Measurements from ENCODE around the gene EBNA1BP2. TPM values are rescaled to one million over a fixed set of nuclear protein-coding genes. Genes with fewer than 3 reads are reported as not detected.

EBNA1BP2 gene
- total RNA-seq, 1 experiment from 2014 or later = 109 TPM

DNA sequence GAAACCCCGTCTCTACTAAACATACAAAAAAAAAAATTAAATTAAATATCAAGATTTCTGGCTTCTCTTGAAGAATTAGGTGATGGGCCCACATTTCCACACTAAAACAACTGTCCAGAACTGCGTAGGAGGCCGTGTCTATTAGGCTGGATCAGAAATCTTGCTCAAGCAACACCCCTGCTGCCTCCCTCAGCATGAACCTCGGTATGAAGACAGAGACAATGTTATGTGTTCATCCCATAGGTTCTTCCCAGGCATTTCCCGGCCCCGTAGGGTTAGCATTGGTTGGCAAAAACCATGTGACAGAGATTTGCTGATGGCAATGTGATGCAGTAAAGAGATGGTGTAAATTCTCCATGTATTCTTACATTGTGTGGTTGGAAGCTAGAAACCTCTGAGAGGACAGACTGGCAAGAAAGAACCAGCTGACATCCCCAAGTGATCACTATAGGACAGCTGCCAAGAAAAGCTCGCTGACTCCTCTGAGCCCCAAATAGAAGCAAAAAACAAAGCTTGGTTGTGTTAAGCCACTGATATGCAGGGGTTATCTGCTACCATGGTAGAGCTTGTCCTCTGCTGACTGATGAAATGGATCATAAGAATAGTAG, 34.5 kb downstream of the EBNA1BP2 start:
- POLR2A ChIA-PET = no interaction called here
- RAD21 ChIA-PET (ENCODE audit: low non-redundant PET in 1 of 2, low total read pairs in 2 of 2, uncharacterized antibody in 2 of 2, unreplicated experiment in 2 of 2) = no interaction called here
- no peak for DNase-seq (ENCODE audit: low read depth, low spot score)
- no peaks in the 10 kb centered on the region for H3K36me3 ChIP-seq (ENCODE audit: control insufficient read depth in 1 of 2, insufficient read depth in 2 of 2, low read length in 2 of 2)
- TF ChIP-seq RAD21 (IDR thresholded peaks at IDR 0.05; ENCODE audit: low read depth) (no peak), EZH2phosphoT487 (IDR thresholded peaks at IDR 0.05; ENCODE audit: borderline replicate concordance) (no peak), SIN3A (IDR thresholded peaks at IDR 0.05; ENCODE audit: low read depth) (no peak), CEBPB (IDR thresholded peaks at IDR 0.05; ENCODE audit: low read depth) (no peak), POLR2A (IDR thresholded peaks at IDR 0.05; ENCODE audit: borderline replicate concordance, extremely low read depth, insufficient read depth, insufficient read length) (no peak), EGR1 (IDR thresholded peaks at IDR 0.05; ENCODE audit: low read depth) (no peak), SP1 (IDR thresholded peaks at IDR 0.05; ENCODE audit: low read depth) (no peak)
- TF ChIP-seq, protein P1, sequence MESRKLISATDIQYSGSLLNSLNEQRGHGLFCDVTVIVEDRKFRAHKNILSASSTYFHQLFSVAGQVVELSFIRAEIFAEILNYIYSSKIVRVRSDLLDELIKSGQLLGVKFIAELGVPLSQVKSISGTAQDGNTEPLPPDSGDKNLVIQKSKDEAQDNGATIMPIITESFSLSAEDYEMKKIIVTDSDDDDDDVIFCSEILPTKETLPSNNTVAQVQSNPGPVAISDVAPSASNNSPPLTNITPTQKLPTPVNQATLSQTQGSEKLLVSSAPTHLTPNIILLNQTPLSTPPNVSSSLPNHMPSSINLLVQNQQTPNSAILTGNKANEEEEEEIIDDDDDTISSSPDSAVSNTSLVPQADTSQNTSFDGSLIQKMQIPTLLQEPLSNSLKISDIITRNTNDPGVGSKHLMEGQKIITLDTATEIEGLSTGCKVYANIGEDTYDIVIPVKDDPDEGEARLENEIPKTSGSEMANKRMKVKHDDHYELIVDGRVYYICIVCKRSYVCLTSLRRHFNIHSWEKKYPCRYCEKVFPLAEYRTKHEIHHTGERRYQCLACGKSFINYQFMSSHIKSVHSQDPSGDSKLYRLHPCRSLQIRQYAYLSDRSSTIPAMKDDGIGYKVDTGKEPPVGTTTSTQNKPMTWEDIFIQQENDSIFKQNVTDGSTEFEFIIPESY (IDR thresholded peaks at IDR 0.05; ENCODE audit: extremely low read depth, insufficient replicate concordance, low read length) = no peak
- TF ChIP-seq, protein P2, sequence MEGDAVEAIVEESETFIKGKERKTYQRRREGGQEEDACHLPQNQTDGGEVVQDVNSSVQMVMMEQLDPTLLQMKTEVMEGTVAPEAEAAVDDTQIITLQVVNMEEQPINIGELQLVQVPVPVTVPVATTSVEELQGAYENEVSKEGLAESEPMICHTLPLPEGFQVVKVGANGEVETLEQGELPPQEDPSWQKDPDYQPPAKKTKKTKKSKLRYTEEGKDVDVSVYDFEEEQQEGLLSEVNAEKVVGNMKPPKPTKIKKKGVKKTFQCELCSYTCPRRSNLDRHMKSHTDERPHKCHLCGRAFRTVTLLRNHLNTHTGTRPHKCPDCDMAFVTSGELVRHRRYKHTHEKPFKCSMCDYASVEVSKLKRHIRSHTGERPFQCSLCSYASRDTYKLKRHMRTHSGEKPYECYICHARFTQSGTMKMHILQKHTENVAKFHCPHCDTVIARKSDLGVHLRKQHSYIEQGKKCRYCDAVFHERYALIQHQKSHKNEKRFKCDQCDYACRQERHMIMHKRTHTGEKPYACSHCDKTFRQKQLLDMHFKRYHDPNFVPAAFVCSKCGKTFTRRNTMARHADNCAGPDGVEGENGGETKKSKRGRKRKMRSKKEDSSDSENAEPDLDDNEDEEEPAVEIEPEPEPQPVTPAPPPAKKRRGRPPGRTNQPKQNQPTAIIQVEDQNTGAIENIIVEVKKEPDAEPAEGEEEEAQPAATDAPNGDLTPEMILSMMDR (IDR thresholded peaks at IDR 0.05 in 2 of 3, conservative IDR thresholded peaks at IDR 0.05 in 1 of 3; ENCODE audit: borderline replicate concordance in 1 of 3, insufficient read depth in 1 of 3, low read depth in 2 of 3, low read length in 2 of 3) = no peak
- TF ChIP-seq, protein P3, sequence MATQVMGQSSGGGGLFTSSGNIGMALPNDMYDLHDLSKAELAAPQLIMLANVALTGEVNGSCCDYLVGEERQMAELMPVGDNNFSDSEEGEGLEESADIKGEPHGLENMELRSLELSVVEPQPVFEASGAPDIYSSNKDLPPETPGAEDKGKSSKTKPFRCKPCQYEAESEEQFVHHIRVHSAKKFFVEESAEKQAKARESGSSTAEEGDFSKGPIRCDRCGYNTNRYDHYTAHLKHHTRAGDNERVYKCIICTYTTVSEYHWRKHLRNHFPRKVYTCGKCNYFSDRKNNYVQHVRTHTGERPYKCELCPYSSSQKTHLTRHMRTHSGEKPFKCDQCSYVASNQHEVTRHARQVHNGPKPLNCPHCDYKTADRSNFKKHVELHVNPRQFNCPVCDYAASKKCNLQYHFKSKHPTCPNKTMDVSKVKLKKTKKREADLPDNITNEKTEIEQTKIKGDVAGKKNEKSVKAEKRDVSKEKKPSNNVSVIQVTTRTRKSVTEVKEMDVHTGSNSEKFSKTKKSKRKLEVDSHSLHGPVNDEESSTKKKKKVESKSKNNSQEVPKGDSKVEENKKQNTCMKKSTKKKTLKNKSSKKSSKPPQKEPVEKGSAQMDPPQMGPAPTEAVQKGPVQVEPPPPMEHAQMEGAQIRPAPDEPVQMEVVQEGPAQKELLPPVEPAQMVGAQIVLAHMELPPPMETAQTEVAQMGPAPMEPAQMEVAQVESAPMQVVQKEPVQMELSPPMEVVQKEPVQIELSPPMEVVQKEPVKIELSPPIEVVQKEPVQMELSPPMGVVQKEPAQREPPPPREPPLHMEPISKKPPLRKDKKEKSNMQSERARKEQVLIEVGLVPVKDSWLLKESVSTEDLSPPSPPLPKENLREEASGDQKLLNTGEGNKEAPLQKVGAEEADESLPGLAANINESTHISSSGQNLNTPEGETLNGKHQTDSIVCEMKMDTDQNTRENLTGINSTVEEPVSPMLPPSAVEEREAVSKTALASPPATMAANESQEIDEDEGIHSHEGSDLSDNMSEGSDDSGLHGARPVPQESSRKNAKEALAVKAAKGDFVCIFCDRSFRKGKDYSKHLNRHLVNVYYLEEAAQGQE (IDR thresholded peaks at IDR 0.05; ENCODE audit: low read depth) = no peak
- TF ChIP-seq, protein P4, sequence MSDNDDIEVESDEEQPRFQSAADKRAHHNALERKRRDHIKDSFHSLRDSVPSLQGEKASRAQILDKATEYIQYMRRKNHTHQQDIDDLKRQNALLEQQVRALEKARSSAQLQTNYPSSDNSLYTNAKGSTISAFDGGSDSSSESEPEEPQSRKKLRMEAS (IDR thresholded peaks at IDR 0.05) = no peak
- H3K27ac ChIP-seq (ENCODE audit: low read depth, low read length) = no peak overlapping the region
- no peaks in the 10 kb centered on the region for H3K27me3 ChIP-seq (ENCODE audit: insufficient read depth, low read length)
- no peaks in the 10 kb centered on the region for H3K79me2 ChIP-seq (ENCODE audit: insufficient read depth, low read length)
- intact Hi-C loops (cut with micrococcal nuclease) = no loop called here
- no peak for ATAC-seq
- no TSS peak for BruUV-seq (replicated peaks)
- no peak overlapping the region for H3K4me2 ChIP-seq (ENCODE audit: low read length)
- H3K4me1 ChIP-seq (ENCODE audit: control insufficient read depth in 1 of 2, insufficient read depth in 2 of 2, low read length in 2 of 2) = peaks cover 0 to 10% of the 10 kb centered on the region in 2 experiments; a peak in 1 of 4 replicates
- H3K9ac ChIP-seq (ENCODE audit: low read length) = no peak overlapping the region
- H4K20me1 ChIP-seq (ENCODE audit: insufficient read depth) = no peaks in the 10 kb centered on the region
- H2AFZ ChIP-seq (ENCODE audit: low read depth, low read length, poor library complexity, severe bottlenecking) = no peak overlapping the region
- CTCF ChIA-PET = no interaction called here
- H3K9me2 ChIP-seq (ENCODE audit: insufficient read depth) = no peaks in the 10 kb centered on the region
- no peaks in the 10 kb centered on the region for H3K9me3 ChIP-seq (ENCODE audit: control insufficient read depth in 1 of 2, insufficient read depth in 1 of 2, low read depth in 1 of 2, low read length in 2 of 2)
- no peak overlapping the region for H3K4me3 ChIP-seq (replicated peaks in 1 of 2; ENCODE audit: low read depth in 1 of 2, low read length in 2 of 2)
